ENCODE measurements around the gene GABRG3.

DNA sequence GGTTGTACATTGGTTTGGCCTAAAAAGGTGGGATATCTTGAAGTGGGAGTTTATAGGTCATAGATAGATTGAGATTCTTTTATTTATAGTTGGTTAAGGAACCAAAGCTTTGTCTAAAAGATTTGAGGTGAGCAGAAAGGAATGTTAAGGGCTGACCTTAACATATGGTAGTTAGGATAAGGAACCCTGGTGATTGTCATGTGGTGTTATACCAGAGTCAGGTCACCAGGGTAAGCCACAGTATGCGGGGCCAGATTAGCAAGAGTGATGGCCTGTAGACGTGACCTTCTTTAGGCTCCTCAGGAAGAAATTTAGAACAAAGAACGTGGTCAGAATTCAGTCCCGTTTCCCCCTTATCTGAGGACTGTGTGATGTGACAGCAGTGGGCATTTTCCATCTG, 249.2 kb downstream of the GABRG3 start:
- TF ChIP-seq CTCF (IDR thresholded peaks at IDR 0.05; ENCODE audit: insufficient read depth, low read length) (no peak), SPI1 (IDR thresholded peaks at IDR 0.05; ENCODE audit: borderline replicate concordance, low read depth) (no peak), POLR2AphosphoS5 (IDR thresholded peaks at IDR 0.05; ENCODE audit: low read depth) (no peak)

All from HL-60 (cell line).